HCT116 (cell line): ENCODE measurements around the gene SIRT7. TPM values are rescaled to one million over a fixed set of nuclear protein-coding genes. Genes with fewer than 3 reads are reported as not detected.
A peak's percentile ranks its signal among the peaks of the same experiment; 100 is the strongest.

Source experiments
- ATAC-seq: fragments of 200-7000 bp; cut with Tn5 transposase; 2 replicates; pipeline ENCODE4 v1.9.1; 2020; ENCODE audit warnings: mild to moderate bottlenecking, moderate library complexity
- BruUV-seq: library from RNA; stranded (reverse); fragments of 400-500 nt; replicated peaks from 2 replicates; lab custom pipeline; 2021; lab: Mats Ljungman, UMichigan
- CTCF ChIA-PET: fragments of 300-600 bp; sonication (Branson Sonifier 250); formaldehyde crosslinking; loops from one replicate; lab custom pipeline; 2021; ENCODE audit warnings: antibody characterized with exemption; lab: Charles Lee
- POLR2A ChIA-PET: fragments of 300-600, 350-600 bp; sonication (Branson Sonifier 250); formaldehyde crosslinking; loops from one replicate; lab custom pipeline; 2021; ENCODE audit warnings: antibody characterized with exemption; lab: Charles Lee
- RAD21 ChIA-PET, 2 experiments: fragments of 300-600 bp; sonication (Branson Sonifier 250); formaldehyde crosslinking; loops; one replicate each; lab custom pipeline; 2023; ENCODE audit warnings: low total read pairs in 2 of 2; ENCODE audit not compliant: uncharacterized antibody in 2 of 2, unreplicated experiment in 2 of 2, low non-redundant PET in 1 of 2; lab: Charles Lee
- DNase-seq: peaks from one replicate; pipeline ENCODE4 v3.0.0-alpha.2; 2010; ENCODE audit warnings: low read depth, low spot score
- H2AFZ ChIP-seq: fragments of 200-600 bp; shearing (Covaris generic), sonication (generic); 2 replicates; pipeline ENCODE4 v1.6.1; 2017; ENCODE audit warnings: low read depth, mixed run types, mixed read lengths, antibody characterized with exemption, low read length; ENCODE audit not compliant: poor library complexity, severe bottlenecking
- H3K27ac ChIP-seq: 2 replicates; pipeline ENCODE4 v1.5.1; 2012; ENCODE audit warnings: low read depth, low read length
- H3K27me3 ChIP-seq: fragments of 200-600 bp; sonication (generic); 2 replicates; pipeline ENCODE4 v1.6.1; 2016; ENCODE audit warnings: mixed run types, low read length, mixed read lengths; ENCODE audit not compliant: insufficient read depth
- H3K36me3 ChIP-seq, 2 experiments: fragments of 200-500 bp in 1 of 2; fragments of 200-600 bp in 1 of 2; sonication (Bioruptor generic) in 1 of 2; sonication (generic) in 1 of 2; 2 replicates each; pipeline versions ENCODE4 v1.5.1 to v1.6.1; 2014 to 2016; ENCODE audit warnings: low read length in 2 of 2, inconsistent platforms in 1 of 2, mixed read lengths in 1 of 2, mixed run types in 1 of 2; ENCODE audit not compliant: insufficient read depth in 2 of 2, control insufficient read depth in 1 of 2
- H3K4me1 ChIP-seq, 2 experiments: fragments of 200-600 bp in 1 of 2; sonication (generic) in 1 of 2; 2 replicates each; pipeline versions ENCODE4 v1.5.1 to v1.6.1; 2012 to 2017; ENCODE audit warnings: low read length in 2 of 2, inconsistent platforms in 1 of 2, mild to moderate bottlenecking in 1 of 2, mixed read lengths in 1 of 2, mixed run types in 1 of 2, moderate library complexity in 1 of 2; ENCODE audit not compliant: insufficient read depth in 2 of 2, control insufficient read depth in 1 of 2
- H3K4me2 ChIP-seq: fragments of 200-600 bp; sonication (generic); 2 replicates; pipeline ENCODE4 v1.6.1; 2017; ENCODE audit warnings: mixed run types, low read length, mixed read lengths
- H3K4me3 ChIP-seq, 2 experiments: fragments of 200-600 bp in 1 of 2; sonication (generic) in 1 of 2; replicated peaks in 1 of 2; 2 replicates each; pipeline ENCODE4 v1.5.1; 2011 to 2016; ENCODE audit warnings: low read length in 2 of 2, control low read depth in 1 of 2, low read depth in 1 of 2, mild to moderate bottlenecking in 1 of 2, mixed read lengths in 1 of 2, mixed run types in 1 of 2
- H3K79me2 ChIP-seq: fragments of 200-600 bp; sonication (generic); 2 replicates; pipeline ENCODE4 v1.6.1; 2017; ENCODE audit warnings: mild to moderate bottlenecking, mixed run types, low read length, moderate library complexity, mixed read lengths; ENCODE audit not compliant: insufficient read depth
- H3K9ac ChIP-seq: fragments of 200-600 bp; sonication (generic); 2 replicates; pipeline ENCODE4 v1.6.1; 2016; ENCODE audit warnings: low read length, mixed read lengths
- H3K9me2 ChIP-seq: fragments of 200-600 bp; sonication (generic), shearing (Covaris generic); 2 replicates; pipeline ENCODE4 v1.6.1; 2017; ENCODE audit warnings: mixed run types, mild to moderate bottlenecking, moderate library complexity; ENCODE audit not compliant: insufficient read depth
- H3K9me3 ChIP-seq, 2 experiments: fragments of 200-500 bp in 1 of 2; fragments of 200-600 bp in 1 of 2; sonication (Bioruptor generic) in 1 of 2; sonication (generic) in 1 of 2; 2 replicates each; pipeline ENCODE4 v1.6.1; 2014 to 2017; ENCODE audit warnings: low read length in 2 of 2, mixed read lengths in 2 of 2, inconsistent platforms in 1 of 2, low read depth in 1 of 2, mild to moderate bottlenecking in 1 of 2, mixed run types in 1 of 2, moderate library complexity in 1 of 2; ENCODE audit not compliant: control insufficient read depth in 1 of 2, insufficient read depth in 1 of 2
- H4K20me1 ChIP-seq: fragments of 200-600 bp; sonication (generic), shearing (Covaris generic); 2 replicates; pipeline ENCODE4 v1.6.1; 2017; ENCODE audit warnings: mixed run types, mild to moderate bottlenecking, moderate library complexity; ENCODE audit not compliant: insufficient read depth
- EGR1 ChIP-seq: IDR thresholded peaks from 2 replicates; pipeline ENCODE4 v1.6.1; 2012; ENCODE audit warnings: low read depth
- POLR2A ChIP-seq: IDR thresholded peaks from 2 replicates; pipeline ENCODE4 v1.7.0; 2011; ENCODE audit warnings: borderline replicate concordance; ENCODE audit not compliant: insufficient read depth, insufficient read length; ENCODE audit errors: extremely low read depth
- POLR2AphosphoS5 ChIP-seq: IDR thresholded peaks from 2 replicates; pipeline ENCODE4 v1.6.1; 2011; ENCODE audit warnings: mild to moderate bottlenecking, low read depth, low read length, moderate library complexity
- SIN3A ChIP-seq: IDR thresholded peaks from 2 replicates; pipeline ENCODE4 v1.6.1; 2012; ENCODE audit warnings: low read depth
- intact Hi-C: fragments of 100-400 bp; cut with micrococcal nuclease; formaldehyde crosslinking; loops from 2 replicates; pipeline ENCODE4 v1.10.0; 2022
- total RNA-seq: library from RNA; stranded (reverse); gene quantifications from one replicate; pipeline ENCODE4 v1.2.1, GENCODE V29; 2021; ENCODE audit not compliant: unreplicated experiment
- TF ChIP-seq, protein P1 (sequence below): IDR thresholded peaks from 2 replicates; pipeline ENCODE4 v1.6.1; 2012; ENCODE audit warnings: low read depth

Gene SIRT7
- total RNA-seq, 1 experiment from 2014 or later: 62.6 TPM

DNA sequence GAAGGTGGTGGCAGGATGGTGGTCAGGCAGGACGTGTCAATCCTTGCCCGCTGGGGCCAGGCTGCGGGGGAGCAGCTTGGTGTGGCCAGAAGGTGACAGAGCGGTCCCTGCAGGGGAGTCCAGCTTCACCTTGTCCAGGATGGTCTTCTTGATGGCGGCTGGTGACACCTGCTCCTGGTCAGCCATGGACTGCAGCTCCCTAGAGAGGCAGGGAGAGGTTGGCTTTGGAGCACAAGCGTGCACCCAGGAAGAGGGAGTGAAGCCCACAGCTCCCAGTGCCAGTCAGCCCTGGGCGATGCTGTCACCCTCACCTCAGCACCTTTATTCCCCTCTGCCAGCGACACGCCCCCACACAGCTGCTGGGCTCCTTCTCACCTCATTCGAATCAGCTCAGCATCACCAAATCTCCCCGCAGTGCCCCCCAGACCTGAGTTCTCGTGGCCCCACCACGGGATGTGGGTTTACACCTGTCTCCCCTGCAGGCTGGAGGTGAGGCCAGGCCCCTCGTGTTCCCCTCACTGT, 15.3 kb upstream of the SIRT7 start:
- BruUV-seq: no TSS peak
- TF ChIP-seq EGR1 (no peak), POLR2A (peak; percentile 2), POLR2AphosphoS5 (peak; percentile 53)
- TF ChIP-seq, all 23 proteins: peak for 2
- Histone ChIP-seq H2AFZ (no peak overlapping the region), H3K79me2 (peaks cover 21% of the 10 kb centered on the region), H3K4me1 (peaks cover 18 to 69% of the 10 kb centered on the region in 2 experiments; a peak in 3 of 4 replicates), H4K20me1 (no peaks in the 10 kb centered on the region), H3K27ac (no peak overlapping the region; the same call in 1 of the 2 replicates), H3K9me2 (no peaks in the 10 kb centered on the region), H3K9ac (no peak overlapping the region), H3K36me3 (peaks cover 6 to 33% of the 10 kb centered on the region in 2 experiments; a peak in 2 of 4 replicates), H3K27me3 (no peaks in the 10 kb centered on the region), H3K4me2 (no peak overlapping the region), H3K4me3 (no peak overlapping the region), H3K9me3 (no peaks in the 10 kb centered on the region)
- ChIA-PET RAD21 (no interaction called here), CTCF (no interaction called here), POLR2A (no interaction called here)
- DNase-seq (no peak), ATAC-seq (no peak)
- intact Hi-C loops: no loop called here

DNA sequence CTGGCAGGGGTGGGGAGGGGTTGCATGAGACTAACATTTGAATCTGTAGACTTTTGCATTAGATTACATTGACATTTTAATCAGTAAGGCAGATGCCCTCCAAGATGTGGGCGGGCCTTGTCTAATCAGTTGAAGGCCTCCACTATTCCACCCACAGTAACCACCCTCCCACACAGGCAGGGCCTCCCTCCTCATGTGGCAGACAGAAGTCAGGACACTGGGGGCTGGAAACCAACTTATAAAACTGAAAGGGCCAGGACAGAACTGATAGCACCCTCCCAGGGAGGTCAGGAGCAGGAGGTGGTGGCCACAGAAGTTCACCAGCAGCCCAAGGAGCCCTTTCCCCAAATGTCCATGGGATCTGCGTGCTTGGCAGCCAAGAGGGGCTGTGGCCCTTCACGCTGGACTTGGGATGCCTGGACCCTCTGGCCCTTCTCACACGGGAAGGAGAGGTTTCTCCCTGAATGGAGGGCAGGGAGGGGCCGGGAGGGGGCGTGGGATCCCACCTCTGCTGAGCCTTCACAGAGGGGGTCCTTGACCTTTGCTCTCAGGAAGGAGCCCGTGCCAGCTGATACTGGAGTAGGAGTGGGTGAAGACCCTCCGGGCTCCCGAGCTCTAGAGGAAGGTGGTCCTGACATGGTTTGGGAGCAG, 14.5 kb upstream of the SIRT7 start:
- ATAC-seq (no peak), DNase-seq (no peak)
- intact Hi-C loops: no loop called here
- Histone ChIP-seq H2AFZ (no peak overlapping the region), H3K4me3 (no peak overlapping the region), H3K4me1 (peaks cover 14 to 64% of the 10 kb centered on the region in 2 experiments; a peak in 3 of 4 replicates), H3K36me3 (peaks cover 6 to 33% of the 10 kb centered on the region in 2 experiments; a peak in 2 of 4 replicates), H3K4me2 (no peak overlapping the region), H4K20me1 (no peaks in the 10 kb centered on the region), H3K9me2 (no peaks in the 10 kb centered on the region), H3K27ac (0 out of 2 replicates have a peak overlapping the region, but pooled peaks have one; percentile 11), H3K79me2 (peaks cover 22% of the 10 kb centered on the region), H3K9me3 (no peaks in the 10 kb centered on the region), H3K9ac (no peak overlapping the region), H3K27me3 (no peaks in the 10 kb centered on the region)
- ChIA-PET CTCF (no interaction called here), POLR2A (interaction anchor here (0.9 kb wide), 1 partner anchor 17 kb away, joined by 3 read pairs; no protein-coding TSS in a partner anchor), RAD21 (no interaction called here)
- TF ChIP-seq SIN3A: peak; percentile 39
- TF ChIP-seq, protein P1, sequence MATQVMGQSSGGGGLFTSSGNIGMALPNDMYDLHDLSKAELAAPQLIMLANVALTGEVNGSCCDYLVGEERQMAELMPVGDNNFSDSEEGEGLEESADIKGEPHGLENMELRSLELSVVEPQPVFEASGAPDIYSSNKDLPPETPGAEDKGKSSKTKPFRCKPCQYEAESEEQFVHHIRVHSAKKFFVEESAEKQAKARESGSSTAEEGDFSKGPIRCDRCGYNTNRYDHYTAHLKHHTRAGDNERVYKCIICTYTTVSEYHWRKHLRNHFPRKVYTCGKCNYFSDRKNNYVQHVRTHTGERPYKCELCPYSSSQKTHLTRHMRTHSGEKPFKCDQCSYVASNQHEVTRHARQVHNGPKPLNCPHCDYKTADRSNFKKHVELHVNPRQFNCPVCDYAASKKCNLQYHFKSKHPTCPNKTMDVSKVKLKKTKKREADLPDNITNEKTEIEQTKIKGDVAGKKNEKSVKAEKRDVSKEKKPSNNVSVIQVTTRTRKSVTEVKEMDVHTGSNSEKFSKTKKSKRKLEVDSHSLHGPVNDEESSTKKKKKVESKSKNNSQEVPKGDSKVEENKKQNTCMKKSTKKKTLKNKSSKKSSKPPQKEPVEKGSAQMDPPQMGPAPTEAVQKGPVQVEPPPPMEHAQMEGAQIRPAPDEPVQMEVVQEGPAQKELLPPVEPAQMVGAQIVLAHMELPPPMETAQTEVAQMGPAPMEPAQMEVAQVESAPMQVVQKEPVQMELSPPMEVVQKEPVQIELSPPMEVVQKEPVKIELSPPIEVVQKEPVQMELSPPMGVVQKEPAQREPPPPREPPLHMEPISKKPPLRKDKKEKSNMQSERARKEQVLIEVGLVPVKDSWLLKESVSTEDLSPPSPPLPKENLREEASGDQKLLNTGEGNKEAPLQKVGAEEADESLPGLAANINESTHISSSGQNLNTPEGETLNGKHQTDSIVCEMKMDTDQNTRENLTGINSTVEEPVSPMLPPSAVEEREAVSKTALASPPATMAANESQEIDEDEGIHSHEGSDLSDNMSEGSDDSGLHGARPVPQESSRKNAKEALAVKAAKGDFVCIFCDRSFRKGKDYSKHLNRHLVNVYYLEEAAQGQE: no peak
- TSS peak; percentile 4 for BruUV-seq
